Hepatocyte (in vitro differentiated cells): Measurements from ENCODE around the gene ZRSR2. TPM values are rescaled to one million over a fixed set of nuclear protein-coding genes. Genes with fewer than 3 reads are reported as not detected.

Experiments used
- DNase-seq: peaks from one replicate; pipeline ENCODE4 v3.0.0-alpha.2; 2016; ENCODE audit warnings: low spot score
- H2AFZ ChIP-seq: fragments of 200-600 bp; sonication (generic); 2 replicates; pipeline ENCODE4 v1.6.0; 2016; ENCODE audit warnings: antibody characterized with exemption, mild to moderate bottlenecking
- H3K27ac ChIP-seq: fragments of 200-600 bp; sonication (generic); 2 replicates; pipeline ENCODE4 v1.5.1; 2016; ENCODE audit warnings: mild to moderate bottlenecking
- H3K27me3 ChIP-seq: fragments of 200-600 bp; sonication (generic); 2 replicates; pipeline ENCODE4 v1.6.1; 2016
- H3K36me3 ChIP-seq: fragments of 200-600 bp; sonication (generic); replicated peaks from 2 replicates; pipeline ENCODE4 v1.5.1; 2016; ENCODE audit warnings: low read depth; ENCODE audit not compliant: insufficient read depth
- H3K4me1 ChIP-seq: fragments of 200-600 bp; sonication (generic); 2 replicates; pipeline ENCODE4 v1.5.1; 2016; ENCODE audit warnings: mild to moderate bottlenecking, moderate library complexity; ENCODE audit not compliant: insufficient read depth
- H3K4me2 ChIP-seq: fragments of 200-600 bp; sonication (generic); 2 replicates; pipeline ENCODE4 v1.6.0; 2016
- H3K4me3 ChIP-seq: fragments of 200-600 bp; sonication (generic); 2 replicates; pipeline ENCODE4 v1.5.1; 2016; ENCODE audit warnings: mild to moderate bottlenecking
- H3K79me2 ChIP-seq: fragments of 200-600 bp; sonication (generic); 2 replicates; pipeline ENCODE4 v1.6.0; 2017; ENCODE audit warnings: mild to moderate bottlenecking
- H3K9me2 ChIP-seq: fragments of 200-600 bp; sonication (generic); replicated peaks from 2 replicates; pipeline ENCODE4 v1.6.0; 2017; ENCODE audit warnings: mild to moderate bottlenecking; ENCODE audit not compliant: insufficient read depth
- H3K9me3 ChIP-seq: fragments of 200-600 bp; sonication (generic); 2 replicates; pipeline ENCODE4 v1.5.1; 2016; ENCODE audit warnings: low read depth, mild to moderate bottlenecking
- H4K20me1 ChIP-seq: fragments of 200-600 bp; sonication (generic); 2 replicates; pipeline ENCODE4 v1.6.0; 2016; ENCODE audit warnings: mild to moderate bottlenecking; ENCODE audit not compliant: insufficient read depth, poor library complexity, severe bottlenecking
- CTCF ChIP-seq: fragments of 200-600 bp; sonication (generic); IDR thresholded peaks from 2 replicates; pipeline ENCODE4 v1.5.1; 2016; ENCODE audit warnings: antibody characterized with exemption, mild to moderate bottlenecking; ENCODE audit not compliant: poor library complexity
- EZH2 ChIP-seq: fragments of 200-600 bp; sonication (generic); IDR thresholded peaks from 2 replicates; pipeline ENCODE4 v1.6.1; 2016; ENCODE audit warnings: antibody characterized with exemption, mild to moderate bottlenecking, borderline replicate concordance
- EZH2phosphoT487 ChIP-seq: fragments of 200-600 bp; sonication (generic); IDR thresholded peaks from one replicate; pipeline ENCODE4 v1.6.1; 2018; ENCODE audit warnings: antibody characterized with exemption, mild to moderate bottlenecking, low read depth, moderate library complexity; ENCODE audit not compliant: unreplicated experiment, severe bottlenecking
- WGBS: methylation state at CpG from one replicate; pipeline ENCODE4 v1.1.6; 2016; ENCODE audit warnings: low lambda C conversion rate; ENCODE audit errors: missing lambda C conversion rate; 5-methylcytosine and 5-hydroxymethylcytosine counted together
- polyA plus RNA-seq: library from polyadenylated mRNA; unstranded; fragments of >200 nt; fragmentation: Nextera tagmentation; extraction: Ambion mirVana; gene quantifications from 2 replicates; pipeline ENCODE4 v1.2.1, GENCODE V29; 2016
- total RNA-seq: library from RNA; depleted of rRNA; stranded (reverse); fragments of >200 nt; gene quantifications from 2 replicates; pipeline ENCODE4 v1.2.3, GENCODE V29; 2014

The ZRSR2 gene
- total and polyA plus RNA-seq, 2 experiments from 2014 or later = 8.1 to 15.7 TPM

- Histone ChIP-seq H3K27me3 (no peaks in the 10 kb centered on the region), H3K4me3 (no peak overlapping the region), H3K4me1 (peaks cover 6% of the 10 kb centered on the region), H3K27ac (no peak overlapping the region), H3K36me3 (no peaks in the 10 kb centered on the region), H2AFZ (no peak overlapping the region), H4K20me1 (no peaks in the 10 kb centered on the region), H3K9me3 (no peaks in the 10 kb centered on the region), H3K4me2 (no peak overlapping the region), H3K79me2 (peaks cover 23% of the 10 kb centered on the region), H3K9me2 (no peaks in the 10 kb centered on the region)
- TF ChIP-seq CTCF (no peak), EZH2 (no peak), EZH2phosphoT487 (no peak)
- WGBS = 50% methylated on average over 1 of the region's 1 CpG
- DNase-seq = no peak
These were observed 66.4 kb downstream of the ZRSR2 start for GRCh38 chrX:15856636-15857035.

- Histone ChIP-seq H3K79me2 (peaks cover 9% of the 10 kb centered on the region), H3K27ac (no peak overlapping the region), H4K20me1 (no peaks in the 10 kb centered on the region), H3K9me2 (no peaks in the 10 kb centered on the region), H3K27me3 (no peaks in the 10 kb centered on the region), H3K36me3 (no peaks in the 10 kb centered on the region), H3K9me3 (no peaks in the 10 kb centered on the region), H3K4me3 (no peak overlapping the region), H2AFZ (no peak overlapping the region), H3K4me2 (no peak overlapping the region), H3K4me1 (peaks cover 6% of the 10 kb centered on the region)
- 94% methylated on average over 1 of the region's 1 CpG for WGBS
- DNase-seq = no peak
- TF ChIP-seq EZH2 (no peak), EZH2phosphoT487 (no peak), CTCF (no peak)
These were observed 67.8 kb downstream of the ZRSR2 start for GRCh38 chrX:15858051-15858450.

- no peaks in the 10 kb centered on the region for H3K9me2 ChIP-seq
- no peak overlapping the region for H3K4me2 ChIP-seq
- H2AFZ ChIP-seq = no peak overlapping the region
- no peaks in the 10 kb centered on the region for H4K20me1 ChIP-seq
- H3K9me3 ChIP-seq = no peaks in the 10 kb centered on the region
- H3K4me3 ChIP-seq = no peak overlapping the region
- H3K36me3 ChIP-seq = no peaks in the 10 kb centered on the region
- no peak overlapping the region for H3K27ac ChIP-seq
- H3K27me3 ChIP-seq = no peaks in the 10 kb centered on the region
- 90% methylated on average over 3 of the region's 3 CpGs for WGBS
- no peak for DNase-seq
- no peaks in the 10 kb centered on the region for H3K79me2 ChIP-seq
- TF ChIP-seq EZH2phosphoT487 (no peak), CTCF (no peak), EZH2 (no peak)
- H3K4me1 ChIP-seq = peaks cover 5% of the 10 kb centered on the region
These were observed 70.6 kb downstream of the ZRSR2 start for GRCh38 chrX:15860921-15861320.

- no peaks in the 10 kb centered on the region for H3K27me3 ChIP-seq
- WGBS = 93% methylated on average over 3 of the region's 3 CpGs
- TF ChIP-seq EZH2phosphoT487 (no peak), CTCF (no peak), EZH2 (no peak)
- no peak overlapping the region for H3K4me2 ChIP-seq
- H4K20me1 ChIP-seq = no peaks in the 10 kb centered on the region
- no peak overlapping the region for H2AFZ ChIP-seq
- H3K79me2 ChIP-seq = no peaks in the 10 kb centered on the region
- no peak for DNase-seq
- H3K27ac ChIP-seq = no peak overlapping the region
- H3K9me2 ChIP-seq = no peaks in the 10 kb centered on the region
- peaks cover 3% of the 10 kb centered on the region for H3K4me1 ChIP-seq
- H3K4me3 ChIP-seq = no peak overlapping the region
- H3K36me3 ChIP-seq = no peaks in the 10 kb centered on the region
- H3K9me3 ChIP-seq = no peaks in the 10 kb centered on the region
These were observed 73.7 kb downstream of the ZRSR2 start for GRCh38 chrX:15864023-15864422.
